T-helper 17 cell (primary cell): ENCODE results near the gene RPS24. TPM values are rescaled to one million over a fixed set of nuclear protein-coding genes. Genes with fewer than 3 reads are reported as not detected.
"Not testable (repeated sequence)": the region's sequence is repeated elsewhere in the genome, so short reads cannot be mapped to it uniquely, and the experiment has no call there.

Experiments
- ATAC-seq: fragments of 150-1000 bp; cut with Tn5 transposase; 2 replicates; pipeline ENCODE4 v1.10.0; 2021; ENCODE audit warnings: mild to moderate bottlenecking, moderate library complexity
- DNase-seq, 3 donors: peaks; one replicate each; pipeline versions ENCODE4 v3.0.0 to v3.0.0-alpha.2; 2020 to 2021
- H3K9me3 ChIP-seq: one replicate; pipeline ENCODE4 v1.7.0; 2013; ENCODE audit warnings: low read length, mild to moderate bottlenecking; ENCODE audit not compliant: control insufficient read depth, poor library complexity, severe bottlenecking
- H3K27ac Mint-ChIP-seq: one replicate; pipeline ENCODE4 v1.8.0; 2022; ENCODE audit warnings: mild to moderate bottlenecking, moderate library complexity, mixed read lengths
- H3K27me3 Mint-ChIP-seq: one replicate; pipeline ENCODE4 v1.8.0; 2022; ENCODE audit warnings: mixed read lengths
- H3K36me3 Mint-ChIP-seq: one replicate; pipeline ENCODE4 v1.8.0; 2022; ENCODE audit warnings: low read depth, mixed read lengths
- H3K4me1 Mint-ChIP-seq: one replicate; pipeline ENCODE4 v1.8.0; 2022; ENCODE audit warnings: mild to moderate bottlenecking, mixed read lengths
- H3K4me3 Mint-ChIP-seq: one replicate; pipeline ENCODE4 v1.8.0; 2022; ENCODE audit warnings: mild to moderate bottlenecking, moderate library complexity, mixed read lengths
- total RNA-seq, 4 donors: library from RNA in 2 of 4; stranded (reverse) in 2 of 4; gene quantifications; one replicate each; pipeline ENCODE4 v1.2.3 and lab custom pipeline; 2022 to 2026

RPS24 gene
- total RNA-seq: 1,000 to 10,000 TPM; 1,044 to 1,284 TPM
- 668 to 806 reads per million in 2 donors for total RNA-seq (lab: John Stamatoyannopoulos, UW)

- DNase-seq (peak; percentile 84 to 92 (median 90)), ATAC-seq (peak; percentile 89)
- Mint-ChIP-seq H3K27ac (peak within 1 kb of the TSS; percentile 88), H3K4me1 (peaks cover 39% of the 10 kb centered on the region), H3K36me3 (peaks cover 10% of the 10 kb centered on the region), H3K4me3 (peak within 1 kb of the TSS; percentile 90), H3K27me3 (no peaks in the 10 kb centered on the region)
- H3K9me3 ChIP-seq: no peaks in the 10 kb centered on the region
Measured at GRCh38 chr10:78033637-78034470, at the start of gene RPS24. RPS24 (plus strand) TSS chr10:78033863; CDS start chr10:78033902, 39 bp downstream.

- H3K27me3 Mint-ChIP-seq: no peaks in the 10 kb centered on the region
- H3K36me3 Mint-ChIP-seq: peaks cover 12% of the 10 kb centered on the region
- no peak overlapping the region for H3K27ac Mint-ChIP-seq
- DNase-seq (no peak), ATAC-seq (no peak)
- H3K9me3 ChIP-seq: no peaks in the 10 kb centered on the region
- H3K4me1 Mint-ChIP-seq: peaks cover 5% of the 10 kb centered on the region
- H3K4me3 Mint-ChIP-seq: no peak overlapping the region
Measured at GRCh38 chr10:77984986-77985385, 48.7 kb upstream of the RPS24 start.

DNA sequence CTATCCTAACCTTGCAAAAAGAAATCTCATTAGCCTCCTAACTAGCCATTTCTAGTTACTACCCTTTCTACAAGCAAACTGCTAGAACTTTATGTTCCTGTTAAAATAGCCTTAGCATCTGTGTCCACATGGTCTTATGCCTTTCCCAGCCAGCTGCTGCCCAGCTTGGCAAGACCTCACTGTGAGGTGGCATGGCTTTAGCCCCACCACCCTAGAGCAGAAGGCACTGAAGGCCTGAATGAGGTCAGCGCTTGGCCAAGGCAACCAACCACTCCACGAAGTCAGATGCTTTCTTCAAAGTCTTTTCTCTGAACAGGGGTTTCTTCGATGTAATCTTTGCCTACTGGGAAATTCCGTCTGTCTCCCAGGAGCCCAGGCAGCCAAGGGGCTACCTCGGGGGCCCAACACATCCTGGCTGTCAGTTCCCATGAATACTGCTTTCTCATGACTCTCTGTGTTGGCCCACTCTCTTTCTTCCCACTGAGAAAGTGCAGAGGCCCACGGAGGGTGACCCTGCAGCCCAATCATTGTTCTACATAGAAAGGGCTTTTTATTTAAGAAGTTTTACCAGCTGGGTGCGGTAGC, 45.9 kb upstream of the RPS24 start:
- Mint-ChIP-seq H3K27me3 (no peaks in the 10 kb centered on the region), H3K36me3 (peaks cover 14% of the 10 kb centered on the region), H3K4me3 (no peak overlapping the region), H3K27ac (peak overlapping the region; percentile 14), H3K4me1 (peaks cover 5% of the 10 kb centered on the region)
- ATAC-seq (no peak), DNase-seq (no peak)
- no peaks in the 10 kb centered on the region for H3K9me3 ChIP-seq

- Mint-ChIP-seq H3K27ac (no peak overlapping the region), H3K4me3 (no peak overlapping the region), H3K36me3 (peaks cover 18% of the 10 kb centered on the region), H3K27me3 (no peaks in the 10 kb centered on the region), H3K4me1 (peaks cover 8% of the 10 kb centered on the region)
- DNase-seq (no peak), ATAC-seq (no peak)
- no peaks in the 10 kb centered on the region for H3K9me3 ChIP-seq
Measured at GRCh38 chr10:77989081-77989724, 44.5 kb upstream of the RPS24 start.

- no peaks in the 10 kb centered on the region for H3K27me3 Mint-ChIP-seq
- no peak overlapping the region for H3K4me3 Mint-ChIP-seq
- no peak for ATAC-seq
- H3K36me3 Mint-ChIP-seq: peaks cover 20% of the 10 kb centered on the region
- no peak for DNase-seq
- H3K9me3 ChIP-seq: no peaks in the 10 kb centered on the region
- H3K4me1 Mint-ChIP-seq: peaks cover 8% of the 10 kb centered on the region
- H3K27ac Mint-ChIP-seq: peak overlapping the region; percentile 14
Measured at GRCh38 chr10:77993620-77994019, 40.0 kb upstream of the RPS24 start.

DNA sequence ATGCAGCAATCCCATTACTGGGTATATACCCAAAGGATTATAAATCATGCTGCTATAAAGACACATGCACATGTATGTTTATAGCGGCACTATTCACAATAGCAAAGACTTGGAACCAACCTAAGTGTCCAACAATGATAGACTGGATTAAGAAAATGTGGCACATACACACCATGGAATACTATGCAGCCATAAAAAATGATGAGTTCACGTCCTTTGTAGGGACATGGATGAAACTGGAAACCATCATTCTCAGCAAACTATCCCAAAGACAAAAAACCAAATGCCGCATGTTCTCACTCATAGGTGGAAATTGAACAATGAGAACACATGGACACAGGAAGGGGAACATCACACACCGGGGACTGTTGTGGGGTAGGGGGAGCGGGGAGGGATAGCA, 34.9 kb upstream of the RPS24 start:
- DNase-seq: not testable (repeated sequence)

DNA sequence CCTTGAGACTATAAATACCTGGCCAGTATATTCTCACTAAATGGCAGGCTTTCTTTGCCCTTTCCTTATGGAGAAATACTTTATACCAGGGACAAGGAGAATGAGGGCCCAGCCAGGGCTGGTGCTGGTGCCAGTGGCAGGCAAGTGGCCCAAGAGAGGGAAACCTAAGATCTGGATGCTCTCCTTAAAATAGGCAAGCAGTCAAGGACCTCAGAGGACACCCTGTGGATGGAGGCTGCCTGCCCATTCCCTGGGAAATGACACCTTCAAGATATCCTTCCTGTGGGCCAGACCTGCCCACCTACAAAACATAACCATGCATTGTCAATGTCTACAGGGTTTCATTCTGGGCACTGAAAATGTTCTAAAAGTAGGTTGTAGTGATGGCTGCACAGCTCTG, 33.5 kb upstream of the RPS24 start:
- ATAC-seq (no peak), DNase-seq (no peak)
- no peaks in the 10 kb centered on the region for H3K9me3 ChIP-seq
- Mint-ChIP-seq H3K27me3 (no peaks in the 10 kb centered on the region), H3K36me3 (peaks cover 23% of the 10 kb centered on the region), H3K4me1 (peaks cover 4% of the 10 kb centered on the region), H3K27ac (no peak overlapping the region), H3K4me3 (no peak overlapping the region)

More for the DNA sequence above, 34.9 kb upstream of the RPS24 start:
- not testable (repeated sequence) for H3K9me3 ChIP-seq, ATAC-seq, H3K27me3 Mint-ChIP-seq, H3K27ac Mint-ChIP-seq, H3K4me3 Mint-ChIP-seq, H3K4me1 Mint-ChIP-seq
- H3K36me3 Mint-ChIP-seq: peaks cover 24% of the 10 kb centered on the region

GRCh38 chr10:78000956-78001472, 32.6 kb upstream of the RPS24 start:
- Mint-ChIP-seq H3K4me1 (peaks cover 4% of the 10 kb centered on the region), H3K27me3 (no peaks in the 10 kb centered on the region), H3K36me3 (peaks cover 24% of the 10 kb centered on the region), H3K27ac (no peak overlapping the region), H3K4me3 (no peak overlapping the region)
- ATAC-seq: no peak
- DNase-seq: no peak
- H3K9me3 ChIP-seq: no peaks in the 10 kb centered on the region

GRCh38 chr10:78002541-78003288, 30.9 kb upstream of the RPS24 start:
- DNase-seq (no peak), ATAC-seq (no peak)
- Mint-ChIP-seq H3K4me1 (peaks cover 8% of the 10 kb centered on the region), H3K4me3 (no peak overlapping the region), H3K27me3 (no peaks in the 10 kb centered on the region), H3K36me3 (peaks cover 25% of the 10 kb centered on the region), H3K27ac (no peak overlapping the region)
- no peaks in the 10 kb centered on the region for H3K9me3 ChIP-seq

- H3K4me1 Mint-ChIP-seq: peaks cover 6% of the 10 kb centered on the region
Measured at GRCh38 chr10:78004215-78005026, 29.2 kb upstream of the RPS24 start.

GRCh38 chr10:78007172-78007571, 26.5 kb upstream of the RPS24 start:
- peaks cover 6% of the 10 kb centered on the region for H3K4me1 Mint-ChIP-seq

More at GRCh38 chr10:78004215-78005026, 29.2 kb upstream of the RPS24 start:
- no peaks in the 10 kb centered on the region for H3K9me3 ChIP-seq
- Mint-ChIP-seq H3K36me3 (peaks cover 26% of the 10 kb centered on the region), H3K27ac (no peak overlapping the region), H3K27me3 (no peaks in the 10 kb centered on the region), H3K4me3 (no peak overlapping the region)
- DNase-seq (no peak), ATAC-seq (no peak)

DNA sequence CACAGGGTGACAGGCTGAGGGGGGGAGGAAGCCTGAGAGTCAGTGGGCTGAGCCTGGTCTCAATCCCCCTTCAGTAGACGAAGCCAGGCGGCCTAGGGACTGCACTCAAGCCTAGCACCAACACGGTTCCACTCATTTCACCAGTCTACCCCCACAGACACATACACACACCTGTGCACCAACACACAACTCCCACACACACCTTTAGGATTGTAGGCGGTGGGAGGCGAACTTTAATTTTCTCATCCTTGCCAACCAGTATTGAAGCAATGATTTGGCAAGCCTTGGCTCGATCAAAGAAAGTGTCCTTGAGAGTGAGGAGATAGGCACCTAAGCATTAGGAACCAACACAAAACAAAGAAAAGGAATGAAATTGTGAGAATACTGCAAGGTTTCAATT, 24.0 kb upstream of the RPS24 start:
- Mint-ChIP-seq H3K4me1 (peaks cover 6% of the 10 kb centered on the region), H3K36me3 (peaks cover 14% of the 10 kb centered on the region), H3K27me3 (no peaks in the 10 kb centered on the region), H3K4me3 (no peak overlapping the region), H3K27ac (no peak overlapping the region)
- no peaks in the 10 kb centered on the region for H3K9me3 ChIP-seq
- ATAC-seq: no peak
- no peak for DNase-seq

More at GRCh38 chr10:78007172-78007571, 26.5 kb upstream of the RPS24 start:
- peaks cover 20% of the 10 kb centered on the region for H3K36me3 Mint-ChIP-seq
- H3K4me3 Mint-ChIP-seq: no peak overlapping the region
- no peak overlapping the region for H3K27ac Mint-ChIP-seq
- ATAC-seq (no peak), DNase-seq (no peak)
- no peaks in the 10 kb centered on the region for H3K9me3 ChIP-seq
- no peaks in the 10 kb centered on the region for H3K27me3 Mint-ChIP-seq
